ENCODE measurements around the gene LARGE1.

The LARGE1 gene

DNA sequence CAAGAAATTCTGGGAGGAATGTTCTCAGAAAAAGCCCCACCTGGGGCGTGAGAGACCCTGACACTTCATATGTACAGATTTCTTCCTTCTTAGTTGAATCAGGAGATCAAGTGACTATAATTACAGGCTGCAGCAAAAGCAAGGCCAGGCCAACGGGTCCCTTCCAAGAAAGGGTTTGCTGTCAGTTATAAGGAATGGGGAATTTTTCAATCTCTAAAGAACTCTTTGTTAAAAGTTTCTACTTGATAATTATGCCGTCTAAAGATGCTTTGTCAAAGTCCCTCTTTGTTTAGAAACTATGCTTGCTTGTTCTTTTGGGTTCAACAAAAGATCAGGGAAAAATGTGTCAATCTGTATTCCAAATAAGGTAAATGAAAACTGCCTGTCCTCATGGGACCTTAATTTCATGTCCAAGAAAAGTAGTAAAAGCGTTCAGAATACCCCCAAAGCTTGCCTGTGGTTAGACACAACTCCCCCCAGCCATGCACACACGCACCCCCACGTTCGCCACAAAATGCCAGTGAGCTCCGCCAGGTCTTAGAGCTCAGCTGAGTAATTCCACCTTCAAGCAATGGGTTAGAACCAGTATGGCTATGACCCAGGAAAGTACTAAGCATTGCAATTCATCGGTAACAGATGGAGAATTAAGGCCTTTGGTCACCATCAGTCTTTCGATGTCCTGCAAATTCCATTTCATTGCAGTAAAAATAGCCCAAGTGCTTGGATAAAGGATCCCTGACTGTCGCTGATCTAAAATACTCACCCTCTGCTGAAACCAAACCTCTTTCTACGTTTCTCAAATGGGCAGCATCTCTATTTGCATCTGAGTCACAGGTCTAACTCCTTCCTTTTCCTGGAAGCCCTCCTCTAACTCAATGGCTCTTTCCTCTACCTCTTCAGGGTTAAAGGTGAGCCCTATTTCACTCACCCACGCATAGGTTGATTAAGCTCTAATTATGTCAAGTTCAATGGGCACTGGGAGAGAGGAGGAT, 442.9 kb downstream of the LARGE1 start:
- TF ChIP-seq TAF1 (IDR thresholded peaks at IDR 0.05; ENCODE audit: borderline replicate concordance, insufficient read depth, low read length) (no peak), SIN3A (IDR thresholded peaks at IDR 0.05; ENCODE audit: borderline replicate concordance, insufficient read depth, low read length) (no peak), FOXP2 (optimal IDR thresholded peaks at IDR 0.05; ENCODE audit: borderline replicate concordance, extremely low read depth, extremely low read length, insufficient read depth) (no peak), POLR2AphosphoS5 (IDR thresholded peaks at IDR 0.05; ENCODE audit: low read depth, low read length) (no peak)
- TF ChIP-seq, protein P1, sequence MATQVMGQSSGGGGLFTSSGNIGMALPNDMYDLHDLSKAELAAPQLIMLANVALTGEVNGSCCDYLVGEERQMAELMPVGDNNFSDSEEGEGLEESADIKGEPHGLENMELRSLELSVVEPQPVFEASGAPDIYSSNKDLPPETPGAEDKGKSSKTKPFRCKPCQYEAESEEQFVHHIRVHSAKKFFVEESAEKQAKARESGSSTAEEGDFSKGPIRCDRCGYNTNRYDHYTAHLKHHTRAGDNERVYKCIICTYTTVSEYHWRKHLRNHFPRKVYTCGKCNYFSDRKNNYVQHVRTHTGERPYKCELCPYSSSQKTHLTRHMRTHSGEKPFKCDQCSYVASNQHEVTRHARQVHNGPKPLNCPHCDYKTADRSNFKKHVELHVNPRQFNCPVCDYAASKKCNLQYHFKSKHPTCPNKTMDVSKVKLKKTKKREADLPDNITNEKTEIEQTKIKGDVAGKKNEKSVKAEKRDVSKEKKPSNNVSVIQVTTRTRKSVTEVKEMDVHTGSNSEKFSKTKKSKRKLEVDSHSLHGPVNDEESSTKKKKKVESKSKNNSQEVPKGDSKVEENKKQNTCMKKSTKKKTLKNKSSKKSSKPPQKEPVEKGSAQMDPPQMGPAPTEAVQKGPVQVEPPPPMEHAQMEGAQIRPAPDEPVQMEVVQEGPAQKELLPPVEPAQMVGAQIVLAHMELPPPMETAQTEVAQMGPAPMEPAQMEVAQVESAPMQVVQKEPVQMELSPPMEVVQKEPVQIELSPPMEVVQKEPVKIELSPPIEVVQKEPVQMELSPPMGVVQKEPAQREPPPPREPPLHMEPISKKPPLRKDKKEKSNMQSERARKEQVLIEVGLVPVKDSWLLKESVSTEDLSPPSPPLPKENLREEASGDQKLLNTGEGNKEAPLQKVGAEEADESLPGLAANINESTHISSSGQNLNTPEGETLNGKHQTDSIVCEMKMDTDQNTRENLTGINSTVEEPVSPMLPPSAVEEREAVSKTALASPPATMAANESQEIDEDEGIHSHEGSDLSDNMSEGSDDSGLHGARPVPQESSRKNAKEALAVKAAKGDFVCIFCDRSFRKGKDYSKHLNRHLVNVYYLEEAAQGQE (IDR thresholded peaks at IDR 0.05; ENCODE audit: insufficient read depth in 1 of 2, low read depth in 2 of 2, low read length in 2 of 2), result no peak

DNA sequence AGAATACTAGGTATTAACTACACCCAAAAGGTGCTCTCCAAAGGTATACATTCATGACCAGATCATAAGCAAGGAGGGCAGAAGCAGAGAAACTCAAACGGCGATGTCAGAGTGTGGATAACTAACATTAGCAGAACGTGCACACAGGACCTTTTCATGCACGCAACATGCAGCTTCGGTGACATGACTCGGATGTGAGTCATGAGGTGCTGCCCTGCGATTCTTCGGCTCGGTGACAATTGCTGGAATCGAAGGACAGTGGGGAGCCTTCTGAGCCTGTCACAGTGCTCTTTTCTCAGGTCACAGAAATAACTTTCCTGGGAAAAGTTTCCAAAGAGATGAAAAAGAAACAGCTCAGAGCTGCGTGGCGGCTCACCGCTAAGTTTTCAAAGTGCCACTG, 443.6 kb downstream of the LARGE1 start:
- TF ChIP-seq FOXP2 (optimal IDR thresholded peaks at IDR 0.05; ENCODE audit: borderline replicate concordance, extremely low read depth, extremely low read length, insufficient read depth) (no peak), POLR2AphosphoS5 (IDR thresholded peaks at IDR 0.05; ENCODE audit: low read depth, low read length) (no peak), TAF1 (IDR thresholded peaks at IDR 0.05; ENCODE audit: borderline replicate concordance, insufficient read depth, low read length) (no peak), SIN3A (IDR thresholded peaks at IDR 0.05; ENCODE audit: borderline replicate concordance, insufficient read depth, low read length) (no peak)
- TF ChIP-seq, protein P1 (IDR thresholded peaks at IDR 0.05; ENCODE audit: insufficient read depth in 1 of 2, low read depth in 2 of 2, low read length in 2 of 2), result no peak

DNA sequence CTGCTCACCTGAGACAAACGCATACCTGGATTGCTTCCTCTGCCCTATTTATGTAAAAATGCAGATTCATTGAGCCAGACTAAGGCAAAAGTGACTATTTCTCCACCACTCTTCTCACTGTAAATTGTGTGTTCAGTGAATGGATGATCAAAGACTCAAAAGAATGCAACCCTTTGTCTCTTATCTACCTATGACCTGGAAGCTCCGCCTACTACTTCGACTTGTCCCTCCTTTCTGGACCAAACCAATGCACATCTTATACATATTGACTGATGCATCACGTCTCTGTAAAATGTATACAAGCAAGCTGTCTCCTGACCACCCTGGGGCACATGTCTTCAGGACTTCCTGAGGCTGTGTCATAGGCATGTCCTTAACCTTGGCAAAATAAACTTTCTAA, 444.1 kb downstream of the LARGE1 start:
- TF ChIP-seq SIN3A (IDR thresholded peaks at IDR 0.05; ENCODE audit: borderline replicate concordance, insufficient read depth, low read length) (no peak), FOXP2 (optimal IDR thresholded peaks at IDR 0.05; ENCODE audit: borderline replicate concordance, extremely low read depth, extremely low read length, insufficient read depth) (no peak)

DNA sequence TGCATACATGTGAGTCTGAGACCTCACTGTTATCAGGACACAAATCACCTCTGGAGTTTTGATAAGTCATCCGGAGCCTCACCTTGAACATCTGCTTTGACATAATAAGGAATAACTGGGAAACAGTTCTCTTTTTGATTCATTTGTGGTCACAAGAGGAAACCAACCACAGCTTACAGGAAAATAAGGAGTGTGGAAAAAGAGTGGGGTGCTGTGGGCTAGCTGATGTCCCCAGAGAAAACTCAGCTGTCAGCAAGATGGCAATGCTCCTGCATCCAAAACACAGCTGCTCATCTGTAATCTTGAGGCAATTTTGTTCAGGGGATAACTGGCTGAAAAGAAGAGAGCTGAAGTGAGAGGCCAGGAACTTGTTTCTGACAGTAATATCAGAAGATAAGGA, 445.7 kb downstream of the LARGE1 start:
- TF ChIP-seq, protein P1 (IDR thresholded peaks at IDR 0.05; ENCODE audit: insufficient read depth in 1 of 2, low read depth in 2 of 2, low read length in 2 of 2), result no peak
- TF ChIP-seq FOXP2 (optimal IDR thresholded peaks at IDR 0.05; ENCODE audit: borderline replicate concordance, extremely low read depth, extremely low read length, insufficient read depth), result no peak
- no peak for TF ChIP-seq POLR2AphosphoS5 (IDR thresholded peaks at IDR 0.05; ENCODE audit: low read depth, low read length)
- no peak for TF ChIP-seq TAF1 (IDR thresholded peaks at IDR 0.05; ENCODE audit: borderline replicate concordance, insufficient read depth, low read length)
- TF ChIP-seq SIN3A (IDR thresholded peaks at IDR 0.05; ENCODE audit: borderline replicate concordance, insufficient read depth, low read length), result no peak

DNA sequence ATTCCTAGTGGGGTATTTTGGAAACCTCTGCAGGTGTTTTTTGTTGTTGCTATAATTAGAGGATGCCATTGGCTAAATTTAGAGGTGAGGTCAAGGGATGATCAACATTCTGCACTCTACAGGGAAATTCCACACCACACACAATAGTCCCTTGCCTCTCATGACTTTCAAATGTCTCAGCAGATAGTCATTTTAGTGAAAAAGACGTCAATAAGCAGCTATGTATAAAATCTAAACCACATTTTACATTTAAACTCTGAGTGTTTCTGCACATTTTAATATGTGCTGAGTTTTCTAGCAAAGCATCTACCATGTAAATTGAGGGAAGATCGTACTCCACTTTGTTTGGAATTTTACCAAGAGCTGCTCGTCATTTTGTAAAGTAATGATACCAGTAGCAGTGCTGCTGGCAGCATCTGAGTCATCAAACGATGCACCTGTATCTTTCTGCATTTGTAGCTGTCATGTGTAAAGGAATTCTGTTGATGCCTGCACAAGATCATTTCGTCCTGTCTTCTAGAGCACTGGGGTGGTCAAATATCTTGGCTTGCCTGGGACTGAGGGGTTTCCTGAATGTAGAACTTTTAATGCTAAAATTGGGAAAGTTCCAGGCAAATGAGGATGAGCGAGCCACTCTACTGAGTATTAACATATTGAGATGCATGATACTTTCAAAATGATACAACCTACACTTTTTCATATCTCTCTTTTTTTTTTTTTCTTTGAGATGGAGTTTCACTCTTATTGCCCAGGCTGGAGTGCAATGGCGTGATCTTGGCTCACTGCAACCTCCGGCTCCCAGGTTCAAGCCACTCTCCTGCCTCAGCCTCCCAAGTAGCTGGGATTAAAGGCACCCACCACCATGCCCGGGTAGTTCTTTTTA, 447.6 kb downstream of the LARGE1 start:
- no peak for TF ChIP-seq FOXP2 (optimal IDR thresholded peaks at IDR 0.05; ENCODE audit: borderline replicate concordance, extremely low read depth, extremely low read length, insufficient read depth)
- no peak for TF ChIP-seq SIN3A (IDR thresholded peaks at IDR 0.05; ENCODE audit: borderline replicate concordance, insufficient read depth, low read length)
- TF ChIP-seq POLR2AphosphoS5 (IDR thresholded peaks at IDR 0.05; ENCODE audit: low read depth, low read length), result no peak
- TF ChIP-seq TAF1 (IDR thresholded peaks at IDR 0.05; ENCODE audit: borderline replicate concordance, insufficient read depth, low read length), result no peak
- TF ChIP-seq, protein P1 (IDR thresholded peaks at IDR 0.05; ENCODE audit: insufficient read depth in 1 of 2, low read depth in 2 of 2, low read length in 2 of 2), result no peak
